Neutrophil (primary cell): ENCODE results near the gene PTK6.

ENCODE experiments used
- H3K27ac ChIP-seq: fragments of 200-600 bp; sonication (generic); 2 replicates; pipeline ENCODE4 v1.5.1; 2016; ENCODE audit warnings: mild to moderate bottlenecking, moderate library complexity
- H3K27me3 ChIP-seq: fragments of 200-600 bp; sonication (generic); 2 replicates; pipeline ENCODE4 v1.6.0; 2016; ENCODE audit warnings: mild to moderate bottlenecking
- H3K36me3 ChIP-seq: fragments of 200-600 bp; sonication (generic); 2 replicates; pipeline ENCODE4 v1.5.1; 2017
- H3K4me1 ChIP-seq, 2 experiments: fragments of 200-600 bp in 1 of 2; sonication (generic) in 1 of 2; 1 replicate in 1 of 2; 2 replicates in 1 of 2; pipeline versions ENCODE4 v1.5.1 to v1.6.1; 2013 to 2016; ENCODE audit warnings: low read depth in 1 of 2, low read length in 1 of 2, mild to moderate bottlenecking in 1 of 2, moderate library complexity in 1 of 2; ENCODE audit not compliant: control insufficient read depth in 1 of 2, insufficient read depth in 1 of 2
- H3K4me3 ChIP-seq, 2 experiments: fragments of 200-600 bp in 1 of 2; sonication (generic) in 1 of 2; 1 replicate in 1 of 2; 2 replicates in 1 of 2; pipeline ENCODE4 v1.5.1; 2013 to 2016; ENCODE audit warnings: low read depth in 1 of 2, low read length in 1 of 2, mild to moderate bottlenecking in 1 of 2, moderate library complexity in 1 of 2
- H3K9me3 ChIP-seq: fragments of 200-600 bp; sonication (generic); 2 replicates; pipeline ENCODE4 v1.5.1; 2016
- TF ChIP-seq, protein P1 (sequence below): fragments of 200-600 bp; sonication (generic); IDR thresholded peaks from 2 replicates; pipeline ENCODE4 v1.5.1; 2016; ENCODE audit warnings: antibody characterized with exemption

Gene PTK6

DNA sequence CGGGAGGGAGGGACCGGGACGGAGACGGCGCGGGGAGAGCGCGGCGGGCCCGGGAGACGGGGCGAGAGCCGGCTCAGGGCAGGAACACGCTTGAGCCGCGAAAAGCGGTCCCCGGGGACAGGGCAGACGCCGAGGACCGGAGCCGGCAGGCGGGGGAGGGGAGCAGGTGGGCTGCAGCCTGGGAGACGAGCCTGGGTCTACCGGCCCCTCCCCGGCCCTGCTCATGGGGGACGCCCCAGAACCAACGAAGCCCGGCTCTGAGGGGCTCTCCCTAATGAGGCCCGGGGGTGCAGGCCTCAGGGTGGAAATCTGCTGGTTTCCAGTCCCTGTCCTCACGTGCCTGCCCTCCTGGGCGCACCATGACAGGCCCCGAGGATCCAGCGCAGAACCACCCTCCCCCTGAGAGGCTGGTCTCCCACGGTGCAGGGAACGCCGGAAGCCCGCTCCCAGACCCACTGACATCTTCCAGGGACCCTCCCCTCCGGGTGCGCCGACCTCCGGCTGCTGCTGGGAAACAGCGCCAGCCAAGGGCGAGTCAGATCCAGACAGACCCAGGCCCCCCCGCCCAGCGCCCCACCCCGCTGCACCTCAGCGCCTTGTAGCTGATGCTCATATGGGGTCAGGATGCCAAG lies 37.7 kb downstream of the PTK6 start:
- Histone ChIP-seq H3K27ac (no peak overlapping the region), H3K9me3 (no peaks in the 10 kb centered on the region), H3K4me3 (no peak overlapping the region), H3K4me1 (peaks cover 4 to 9% of the 10 kb centered on the region in 2 experiments), H3K36me3 (no peaks in the 10 kb centered on the region), H3K27me3 (peaks cover 100% of the 10 kb centered on the region)
- TF ChIP-seq, protein P1, sequence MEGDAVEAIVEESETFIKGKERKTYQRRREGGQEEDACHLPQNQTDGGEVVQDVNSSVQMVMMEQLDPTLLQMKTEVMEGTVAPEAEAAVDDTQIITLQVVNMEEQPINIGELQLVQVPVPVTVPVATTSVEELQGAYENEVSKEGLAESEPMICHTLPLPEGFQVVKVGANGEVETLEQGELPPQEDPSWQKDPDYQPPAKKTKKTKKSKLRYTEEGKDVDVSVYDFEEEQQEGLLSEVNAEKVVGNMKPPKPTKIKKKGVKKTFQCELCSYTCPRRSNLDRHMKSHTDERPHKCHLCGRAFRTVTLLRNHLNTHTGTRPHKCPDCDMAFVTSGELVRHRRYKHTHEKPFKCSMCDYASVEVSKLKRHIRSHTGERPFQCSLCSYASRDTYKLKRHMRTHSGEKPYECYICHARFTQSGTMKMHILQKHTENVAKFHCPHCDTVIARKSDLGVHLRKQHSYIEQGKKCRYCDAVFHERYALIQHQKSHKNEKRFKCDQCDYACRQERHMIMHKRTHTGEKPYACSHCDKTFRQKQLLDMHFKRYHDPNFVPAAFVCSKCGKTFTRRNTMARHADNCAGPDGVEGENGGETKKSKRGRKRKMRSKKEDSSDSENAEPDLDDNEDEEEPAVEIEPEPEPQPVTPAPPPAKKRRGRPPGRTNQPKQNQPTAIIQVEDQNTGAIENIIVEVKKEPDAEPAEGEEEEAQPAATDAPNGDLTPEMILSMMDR, result no peak

DNA sequence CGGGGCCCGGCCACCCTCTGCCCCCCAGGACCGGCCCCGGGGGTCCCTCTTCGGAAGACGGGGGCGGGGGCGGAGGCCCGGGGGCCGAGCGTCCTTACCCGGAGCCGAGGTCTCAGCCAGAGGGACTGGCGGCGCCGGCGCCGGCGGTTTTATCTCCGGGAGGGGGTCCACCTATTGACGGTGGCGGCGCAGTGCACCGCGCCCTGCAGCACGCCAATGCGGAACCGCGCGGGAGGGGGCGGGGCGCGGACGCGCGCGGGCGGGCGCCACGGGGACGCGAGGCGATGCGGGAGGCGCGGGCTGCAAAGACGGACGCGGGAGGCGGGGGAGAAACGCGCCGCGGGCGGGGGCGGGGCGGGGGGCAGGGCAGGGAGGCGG lies 38.2 kb downstream of the PTK6 start, which contains the start of gene EEF1A2:
Gene EEF1A2, minus strand, starts transcription at position 124 of the 378 bp plus-strand sequence. CDS start 1,320 bp downstream, outside the sequence.
- H3K4me1 ChIP-seq, result peaks cover 4 to 9% of the 10 kb centered on the region in 2 experiments
- no peak within 1 kb of the TSS for H3K4me3 ChIP-seq
- no peaks in the 10 kb centered on the region for H3K36me3 ChIP-seq
- TF ChIP-seq, protein P1, result no peak
- no peaks in the 10 kb centered on the region for H3K9me3 ChIP-seq
- H3K27me3 ChIP-seq, result peaks cover 100% of the 10 kb centered on the region
- H3K27ac ChIP-seq, result no peak within 1 kb of the TSS

DNA sequence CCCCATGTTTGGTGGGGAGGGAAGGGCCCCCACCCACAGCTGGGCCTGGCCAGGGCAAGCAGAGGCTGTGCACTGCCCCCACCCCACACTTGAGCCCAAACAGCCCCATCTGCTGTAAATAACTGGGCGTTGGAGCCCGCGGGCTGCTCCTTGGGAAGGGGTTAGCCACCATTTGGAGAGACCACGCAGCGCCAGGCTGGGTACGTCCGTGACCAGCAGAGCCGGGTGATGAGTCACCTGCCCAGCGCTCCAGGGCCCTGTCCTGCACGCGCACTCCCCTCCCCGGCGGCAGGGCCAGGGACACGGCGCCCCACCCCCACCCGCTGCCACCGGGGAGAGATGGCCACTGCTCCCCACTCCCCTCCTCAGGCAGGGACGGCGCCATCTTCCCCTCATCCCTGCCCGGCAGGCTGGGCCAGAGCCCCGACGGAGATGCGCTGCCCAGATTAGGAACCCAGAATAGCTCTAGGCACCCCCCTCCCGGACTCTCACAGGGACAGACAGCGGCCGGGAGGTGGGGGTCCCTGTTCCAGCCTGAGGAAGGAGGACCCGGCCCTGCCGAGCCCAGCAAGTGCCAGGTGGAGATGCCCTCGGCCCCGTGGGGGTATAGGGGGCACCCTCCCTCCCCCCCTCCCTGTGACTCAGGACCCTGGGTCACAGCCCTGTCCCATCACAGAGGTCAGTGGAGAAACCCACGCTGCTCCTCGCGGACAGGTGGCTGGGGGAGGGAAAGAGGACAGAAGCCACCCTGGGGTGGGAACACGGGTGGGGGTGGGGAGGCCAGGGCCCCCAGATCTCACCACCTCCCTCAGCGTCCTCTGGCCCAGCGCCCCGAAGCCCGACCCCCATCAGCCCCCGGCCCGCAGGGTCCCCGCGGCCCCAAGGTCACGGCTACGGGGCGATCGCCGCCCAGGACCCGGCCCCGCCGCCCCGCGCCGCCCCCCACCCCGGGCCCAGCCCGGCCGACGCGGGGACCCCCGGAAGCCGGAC lies 38.9 kb downstream of the PTK6 start:
- no peak overlapping the region for H3K4me3 ChIP-seq
- no peaks in the 10 kb centered on the region for H3K36me3 ChIP-seq
- H3K27me3 ChIP-seq, result peaks cover 97% of the 10 kb centered on the region
- H3K4me1 ChIP-seq, result peaks cover 4 to 9% of the 10 kb centered on the region in 2 experiments
- TF ChIP-seq, protein P1, result no peak
- H3K27ac ChIP-seq, result no peak overlapping the region
- H3K9me3 ChIP-seq, result no peaks in the 10 kb centered on the region

DNA sequence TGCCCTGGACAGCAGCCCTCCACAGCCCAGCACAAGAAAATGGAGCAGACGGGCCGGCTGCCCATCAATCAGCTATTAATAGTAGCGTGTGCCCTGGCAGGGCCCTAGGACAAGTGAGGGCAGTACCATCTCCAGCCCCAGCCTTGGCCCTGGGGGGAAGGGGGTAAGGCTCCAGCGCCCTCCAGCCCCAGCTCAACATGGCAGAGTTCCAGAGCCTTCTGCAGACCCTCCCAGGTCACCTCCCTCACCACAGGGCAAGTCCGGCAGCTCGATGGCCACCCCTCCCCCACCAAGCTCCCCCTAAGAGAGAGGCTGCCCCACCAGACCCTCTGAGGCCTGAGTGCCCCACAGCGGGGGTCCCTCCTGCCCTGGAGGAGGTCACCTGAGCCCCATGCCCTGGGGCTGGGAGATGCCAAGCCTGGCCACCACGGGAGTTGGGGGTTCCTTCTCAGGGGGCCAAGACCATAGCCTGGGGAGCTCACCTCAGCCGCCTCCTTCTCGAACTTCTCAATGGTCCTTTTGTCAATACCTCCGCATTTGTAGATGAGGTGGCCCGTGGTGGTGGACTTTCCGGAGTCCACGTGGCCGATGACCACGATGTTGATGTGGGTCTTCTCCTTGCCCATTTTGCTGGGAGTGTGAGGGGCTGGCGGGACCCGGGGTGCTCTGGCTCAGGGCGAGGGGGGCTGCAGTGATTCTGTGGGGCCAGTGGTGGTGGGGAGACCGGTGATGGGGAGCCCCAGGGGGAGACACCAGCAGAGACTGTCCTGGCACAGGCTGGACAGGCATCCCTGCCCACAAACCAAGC lies 39.8 kb downstream of the PTK6 start:
- Histone ChIP-seq H3K4me3 (no peak overlapping the region), H3K27ac (no peak overlapping the region), H3K9me3 (no peaks in the 10 kb centered on the region), H3K4me1 (peaks cover 4 to 9% of the 10 kb centered on the region in 2 experiments), H3K27me3 (peaks cover 88% of the 10 kb centered on the region), H3K36me3 (no peaks in the 10 kb centered on the region)
- TF ChIP-seq, protein P1, result no peak

DNA sequence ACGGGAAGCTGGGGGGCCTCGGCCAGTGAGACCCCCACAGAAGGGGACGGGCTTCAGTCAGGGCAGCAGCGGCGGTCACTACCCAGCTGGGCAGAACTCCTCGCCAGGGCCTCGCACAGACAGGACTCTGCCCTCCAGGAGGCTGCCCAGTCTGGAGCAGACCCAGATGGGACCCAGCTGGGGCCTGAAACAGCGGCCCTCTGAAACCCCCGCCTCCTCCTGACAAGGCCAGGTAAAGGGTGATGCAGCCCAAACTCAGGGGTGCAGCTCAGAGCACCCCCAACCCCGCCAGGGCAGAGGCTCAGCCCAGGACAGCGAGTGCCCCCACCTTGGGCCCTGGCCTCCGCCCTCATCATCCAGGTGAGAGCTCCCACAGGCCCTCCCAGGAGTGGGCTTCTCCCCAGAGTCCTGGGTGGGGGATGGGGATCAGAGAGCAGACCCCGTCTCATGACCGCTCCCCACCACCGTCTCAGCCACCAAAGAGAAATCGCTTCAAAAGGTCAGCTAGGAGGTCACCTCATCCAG lies 40.5 kb downstream of the PTK6 start:
- no peaks in the 10 kb centered on the region for H3K9me3 ChIP-seq
- TF ChIP-seq, protein P1, result no peak
- H3K4me1 ChIP-seq, result peaks cover 4 to 9% of the 10 kb centered on the region in 2 experiments
- H3K27me3 ChIP-seq, result peaks cover 81% of the 10 kb centered on the region
- no peak overlapping the region for H3K27ac ChIP-seq
- peak overlapping the region; percentile 32 to 42 for H3K4me3 ChIP-seq
- no peaks in the 10 kb centered on the region for H3K36me3 ChIP-seq
